GM12864 (cell line): ENCODE measurements around the gene LARGE1.

Experiments
- DNase-seq: peaks from one replicate; pipeline ENCODE4 v3.0.0-alpha.2; 2011; ENCODE audit warnings: low read depth
- H3K4me3 ChIP-seq: 2 replicates; pipeline ENCODE4 v1.5.1; 2011; ENCODE audit warnings: mild to moderate bottlenecking, low read depth, low read length, control low read depth
- TF ChIP-seq, protein P1 (sequence below): IDR thresholded peaks from 2 replicates; pipeline ENCODE4 v1.5.1; 2011; ENCODE audit warnings: low read depth, mild to moderate bottlenecking, moderate library complexity, low read length, control low read depth, inconsistent platforms; ENCODE audit errors: missing control alignments

Gene LARGE1

DNA sequence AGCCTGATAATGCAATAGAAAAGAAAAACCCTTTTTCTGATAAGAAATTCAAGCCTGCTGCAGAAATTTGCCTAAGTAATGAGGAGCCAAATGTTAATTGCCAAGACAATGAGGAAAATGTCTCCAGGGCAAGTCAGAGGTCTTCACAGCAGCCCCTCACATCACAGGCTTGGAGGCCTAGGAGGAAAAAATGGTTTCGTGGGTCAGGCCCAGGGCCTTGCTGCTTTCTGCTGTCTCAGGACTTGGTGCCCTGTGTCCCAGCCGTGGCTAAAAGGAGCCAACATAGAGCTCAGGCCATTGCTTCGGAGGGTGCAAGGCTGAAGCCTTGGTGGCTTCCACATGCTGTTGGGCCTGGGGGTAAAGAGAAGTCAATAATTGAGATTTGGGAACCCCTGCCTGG, 131.3 kb downstream of the LARGE1 start:
- H3K4me3 ChIP-seq: no peak overlapping the region
- TF ChIP-seq, protein P1, sequence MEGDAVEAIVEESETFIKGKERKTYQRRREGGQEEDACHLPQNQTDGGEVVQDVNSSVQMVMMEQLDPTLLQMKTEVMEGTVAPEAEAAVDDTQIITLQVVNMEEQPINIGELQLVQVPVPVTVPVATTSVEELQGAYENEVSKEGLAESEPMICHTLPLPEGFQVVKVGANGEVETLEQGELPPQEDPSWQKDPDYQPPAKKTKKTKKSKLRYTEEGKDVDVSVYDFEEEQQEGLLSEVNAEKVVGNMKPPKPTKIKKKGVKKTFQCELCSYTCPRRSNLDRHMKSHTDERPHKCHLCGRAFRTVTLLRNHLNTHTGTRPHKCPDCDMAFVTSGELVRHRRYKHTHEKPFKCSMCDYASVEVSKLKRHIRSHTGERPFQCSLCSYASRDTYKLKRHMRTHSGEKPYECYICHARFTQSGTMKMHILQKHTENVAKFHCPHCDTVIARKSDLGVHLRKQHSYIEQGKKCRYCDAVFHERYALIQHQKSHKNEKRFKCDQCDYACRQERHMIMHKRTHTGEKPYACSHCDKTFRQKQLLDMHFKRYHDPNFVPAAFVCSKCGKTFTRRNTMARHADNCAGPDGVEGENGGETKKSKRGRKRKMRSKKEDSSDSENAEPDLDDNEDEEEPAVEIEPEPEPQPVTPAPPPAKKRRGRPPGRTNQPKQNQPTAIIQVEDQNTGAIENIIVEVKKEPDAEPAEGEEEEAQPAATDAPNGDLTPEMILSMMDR: no peak
- DNase-seq: no peak

DNA sequence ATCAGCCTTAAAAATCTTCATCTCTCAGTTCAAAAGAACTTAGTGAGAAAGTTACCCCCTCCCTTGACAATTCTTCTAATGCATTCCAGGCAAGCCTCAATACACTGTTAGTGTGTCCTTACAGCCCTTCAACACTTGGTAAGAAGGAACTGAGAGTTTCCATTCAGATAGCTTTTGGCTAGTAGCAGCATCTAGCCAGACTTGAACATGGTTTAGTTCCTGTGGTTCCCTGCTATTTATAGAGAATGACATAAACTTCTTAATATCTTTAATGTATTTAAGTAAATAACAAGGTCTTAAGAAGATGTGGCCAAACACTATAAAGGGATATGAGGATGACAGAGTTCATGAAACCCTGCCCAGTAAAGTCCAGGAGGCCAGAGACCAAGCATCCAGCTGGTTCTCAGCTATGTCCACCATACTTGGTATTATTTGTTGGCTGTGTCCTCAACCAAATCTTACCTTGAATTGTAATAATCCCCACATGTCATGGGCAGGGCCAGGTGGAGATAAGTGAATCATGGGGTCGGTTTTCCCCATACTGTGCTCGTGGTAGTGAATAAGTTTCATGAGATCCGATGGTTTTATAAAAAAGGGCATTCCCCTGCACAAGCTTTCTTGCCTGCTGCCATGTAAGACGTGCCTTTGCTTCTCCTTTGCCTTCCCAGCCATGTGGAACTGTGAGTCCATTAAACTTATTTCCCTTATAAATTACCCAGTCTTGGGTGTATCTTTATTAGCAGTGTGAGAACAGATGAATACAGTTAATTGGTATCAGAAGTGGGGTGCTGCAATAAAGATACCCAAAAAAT, 132.4 kb downstream of the LARGE1 start:
- DNase-seq: peak; percentile 61
- H3K4me3 ChIP-seq: no peak overlapping the region
- TF ChIP-seq, protein P1: no peak

DNA sequence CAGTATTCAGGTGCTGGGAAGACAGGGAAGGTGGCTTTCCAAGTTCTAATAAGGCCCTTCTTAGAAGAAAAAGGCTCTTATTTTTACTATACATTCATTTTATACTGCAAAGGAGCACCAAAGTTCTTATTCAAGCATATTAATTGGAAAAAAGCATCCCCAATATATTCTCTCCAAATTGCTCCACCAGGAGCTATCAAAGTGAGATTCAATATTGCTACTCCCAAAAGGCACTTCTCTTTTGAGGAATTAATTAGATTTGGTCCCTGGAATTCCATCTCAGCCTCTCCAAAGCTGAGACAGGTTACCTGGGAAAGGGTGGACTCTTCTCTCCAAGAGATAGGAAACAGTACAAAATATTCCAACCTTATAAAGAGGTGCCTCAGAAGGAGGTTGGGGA, 134.1 kb downstream of the LARGE1 start:
- no peak for DNase-seq
- TF ChIP-seq, protein P1: no peak
- no peak overlapping the region for H3K4me3 ChIP-seq

DNA sequence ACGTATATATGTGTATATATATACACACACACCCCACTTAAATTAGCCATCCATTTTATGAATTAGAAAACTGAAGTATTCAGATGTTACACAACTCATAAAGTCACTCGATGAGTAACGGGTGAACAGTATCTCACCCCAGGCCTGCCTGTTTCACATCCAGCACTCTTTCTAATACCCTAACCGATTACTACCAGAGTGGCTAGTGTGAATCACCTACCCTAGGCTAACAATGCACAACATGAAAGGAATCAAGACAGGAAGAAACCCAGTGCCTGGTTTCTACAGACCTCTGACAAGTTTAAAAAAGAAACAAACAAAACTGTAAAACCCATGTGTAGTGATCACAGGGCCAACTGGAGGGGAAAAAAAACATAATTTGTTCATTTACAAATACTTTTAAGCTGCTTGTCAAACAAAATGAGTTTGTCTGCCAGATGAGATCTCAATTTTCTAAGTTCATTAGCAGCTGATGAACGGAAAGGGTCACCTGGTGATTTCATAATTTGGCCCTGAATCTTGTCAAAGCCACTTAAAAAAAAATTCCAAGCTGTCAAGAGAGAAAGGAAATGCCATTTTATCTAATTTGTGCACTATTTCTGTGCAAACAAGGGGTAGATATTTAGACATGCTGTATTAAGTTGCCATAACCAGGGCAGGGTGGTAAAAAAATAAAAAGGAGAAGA, 134.8 kb downstream of the LARGE1 start:
- no peak for DNase-seq
- TF ChIP-seq, protein P1: no peak
- no peak overlapping the region for H3K4me3 ChIP-seq

DNA sequence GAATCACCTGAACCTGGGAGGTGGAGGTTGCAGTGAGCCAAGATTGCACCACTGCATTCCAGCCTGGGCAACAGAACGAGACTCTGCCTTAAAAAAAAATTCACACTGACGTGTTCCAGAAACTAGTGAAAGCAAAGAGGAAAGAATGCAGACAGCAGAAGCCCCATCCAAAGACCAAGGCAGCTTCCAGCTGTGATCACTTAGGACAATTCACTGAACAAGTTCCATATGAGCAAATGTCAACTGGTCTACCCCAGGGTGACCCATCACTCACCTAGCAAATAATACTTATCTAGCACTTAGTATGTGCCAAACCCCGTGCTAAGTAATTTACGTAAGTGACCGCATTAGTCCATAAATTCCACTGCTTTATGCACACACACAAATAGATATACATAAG, 138.9 kb downstream of the LARGE1 start:
- TF ChIP-seq, protein P1: no peak
- H3K4me3 ChIP-seq: no peak overlapping the region
- DNase-seq: no peak

DNA sequence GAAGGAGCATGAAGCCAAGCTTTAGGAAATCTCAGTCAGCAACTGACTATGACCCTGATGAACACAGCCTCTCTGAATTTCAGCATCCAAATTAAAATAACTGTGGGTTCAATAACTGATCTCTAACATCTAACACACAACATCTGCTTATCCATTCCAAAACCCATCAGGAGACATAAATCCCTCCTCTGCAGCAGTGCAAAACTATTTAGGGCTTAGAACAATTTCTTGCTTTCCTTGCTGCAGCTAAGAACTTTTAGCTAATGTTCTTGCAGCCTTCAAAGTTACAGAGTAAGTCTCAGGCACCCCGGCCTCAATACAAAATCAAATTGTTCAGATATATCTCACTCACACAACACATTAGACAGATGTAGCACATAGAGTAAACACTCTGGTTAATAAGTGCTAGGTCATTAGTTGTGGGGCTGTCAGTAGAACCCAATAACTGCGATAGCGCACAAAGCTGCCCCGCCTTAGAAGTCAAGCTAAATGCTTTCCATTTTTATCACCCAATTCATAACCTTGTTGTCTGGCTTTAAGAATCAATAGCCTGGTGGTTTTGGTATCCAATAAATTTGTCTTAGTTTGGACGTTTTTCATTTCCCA, 139.6 kb downstream of the LARGE1 start:
- DNase-seq: no peak
- TF ChIP-seq, protein P1: no peak
- no peak overlapping the region for H3K4me3 ChIP-seq

DNA sequence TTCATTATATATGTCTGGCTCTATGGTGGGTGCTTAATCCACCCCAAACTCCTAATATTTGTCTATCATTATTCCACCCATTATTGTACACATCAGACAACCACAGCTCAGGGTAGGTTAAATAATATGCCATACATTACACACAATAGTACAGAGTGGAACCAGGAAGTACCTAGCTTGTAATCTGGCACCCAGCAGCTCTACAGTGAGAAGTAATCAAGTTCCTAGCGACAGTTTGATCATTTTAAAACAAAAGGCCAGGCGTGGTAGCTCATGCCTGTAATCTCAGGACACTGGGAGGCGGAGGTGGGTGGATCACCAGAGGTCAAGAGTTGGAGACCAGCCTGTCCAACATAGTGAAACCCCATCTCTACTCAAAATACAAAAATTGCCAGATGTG, 141.0 kb downstream of the LARGE1 start:
- TF ChIP-seq, protein P1: no peak
- DNase-seq: no peak
- no peak overlapping the region for H3K4me3 ChIP-seq
